Measurements from ENCODE around the gene PLS1. TPM values are rescaled to one million over a fixed set of nuclear protein-coding genes. Genes with fewer than 3 reads are reported as not detected.
A peak's percentile ranks its signal among the peaks of the same experiment; 100 is the strongest.
"Not testable (repeated sequence)": the region's sequence is repeated elsewhere in the genome, so short reads cannot be mapped to it uniquely, and the experiment has no call there.

The PLS1 gene
- total and polyA plus RNA-seq, 7 experiments from 2014 or later, result 1.6 to 6.4 (median 2.5) TPM

GRCh38 chr3:142588703-142589102 is 7.5 kb upstream of the PLS1 start:
- ChIA-PET POLR2A (interaction anchor here (0.6 to 3.1 kb wide), 2 partner anchors 10 to 35 kb away, joined by 3 to 12 read pairs; partner anchors contain the start of gene ATR), CTCF (no interaction called here)
- DNase-seq (no peak), ATAC-seq (no peak)
- no peaks in the 10 kb centered on the region for H3K4me1 ChIP-seq (ENCODE audit: control insufficient read depth in 2 of 2, insufficient read depth in 2 of 2, low read length in 2 of 2)
- Mint-ChIP-seq H3K9me3 (peaks cover 0 to 3% (median 0%) of the 10 kb centered on the region in 11 donors), H3K4me1 (no peaks in the 10 kb centered on the region), H3K27ac (no peak overlapping the region), H3K27me3 (peaks cover 6 to 42% (median 16%) of the 10 kb centered on the region in 5 donors), H3K36me3 (no peaks in the 10 kb centered on the region), H3K4me3 (no peak overlapping the region)
- H3K4me3 ChIP-seq (ENCODE audit: low read length), result no peak overlapping the region
- no peak overlapping the region for H3K27ac ChIP-seq (ENCODE audit: low read depth, low read length)
- H3K9me3 ChIP-seq (ENCODE audit: control insufficient read depth in 2 of 3, low read length in 3 of 3), result no peaks in the 10 kb centered on the region
- intact Hi-C loops (cut with micrococcal nuclease), result loop anchor here in 1 of 2 donors (5.0 kb wide), 1 partner anchor 239 kb away; no protein-coding TSS in a partner anchor
- H3K27me3 ChIP-seq (ENCODE audit: control insufficient read depth in 2 of 2, insufficient read depth in 2 of 2, low read length in 2 of 2), result no peaks in the 10 kb centered on the region
- no peaks in the 10 kb centered on the region for H3K36me3 ChIP-seq (ENCODE audit: control insufficient read depth in 2 of 3, insufficient read depth in 3 of 3, low read length in 3 of 3)

- Mint-ChIP-seq H3K27me3 (peaks cover 0 to 26% (median 10%) of the 10 kb centered on the region in 5 donors), H3K4me1 (peaks cover 0 to 20% (median 12%) of the 10 kb centered on the region in 7 donors)
- H3K9me3 ChIP-seq (ENCODE audit: control insufficient read depth in 2 of 3, low read length in 3 of 3); ATAC-seq; H3K4me1 ChIP-seq (ENCODE audit: control insufficient read depth in 2 of 2, insufficient read depth in 2 of 2, low read length in 2 of 2); H3K4me3 ChIP-seq (ENCODE audit: low read length); H3K9me3 Mint-ChIP-seq; H3K36me3 Mint-ChIP-seq; H3K4me3 Mint-ChIP-seq; H3K27ac ChIP-seq (ENCODE audit: low read depth, low read length); intact Hi-C loops (cut with micrococcal nuclease); H3K27me3 ChIP-seq (ENCODE audit: control insufficient read depth in 2 of 2, insufficient read depth in 2 of 2, low read length in 2 of 2); H3K36me3 ChIP-seq (ENCODE audit: control insufficient read depth in 2 of 3, insufficient read depth in 3 of 3, low read length in 3 of 3); DNase-seq; H3K27ac Mint-ChIP-seq: not testable (repeated sequence)
- ChIA-PET POLR2A (interaction anchor here (1.3 kb wide), 1 partner anchor 14 kb away, joined by 5 read pairs; the partner anchor contains the start of gene ATR), CTCF (interaction anchor here (0.6 to 0.7 kb wide), 2 partner anchors 236 to 404 kb away, joined by 3 to 5 read pairs; no protein-coding TSS in a partner anchor)
Measured at GRCh38 chr3:142592268-142592667, 3.9 kb upstream of the PLS1 start.

GRCh38 chr3:142595141-142595540 is 1.1 kb upstream of the PLS1 start:
- H3K4me3 Mint-ChIP-seq, result peak overlapping the region; percentile 96 to 100 (median 98)
- H3K27me3 ChIP-seq (ENCODE audit: control insufficient read depth in 2 of 2, insufficient read depth in 2 of 2, low read length in 2 of 2), result no peaks in the 10 kb centered on the region
- peaks cover 0 to 3% of the 10 kb centered on the region in 2 donors for H3K4me1 ChIP-seq (ENCODE audit: control insufficient read depth in 2 of 2, insufficient read depth in 2 of 2, low read length in 2 of 2)
- ChIA-PET POLR2A (interaction anchor here (5.0 kb wide), 1 partner anchor 17 kb away, joined by 30 read pairs; the partner anchor contains the start of gene ATR), CTCF (no interaction called here)
- H3K4me1 Mint-ChIP-seq, result peaks cover 0 to 32% (median 20%) of the 10 kb centered on the region in 7 donors
- peaks cover 0 to 3% (median 0%) of the 10 kb centered on the region in 5 donors for H3K36me3 Mint-ChIP-seq
- no peak for ATAC-seq
- H3K27ac ChIP-seq (ENCODE audit: low read depth, low read length), result no peak overlapping the region
- intact Hi-C loops (cut with micrococcal nuclease), result loop anchor here (5.0 kb wide), 3 partner anchors 148 to 1377 kb away; partner anchors contain the start of genes DIPK2A (in 1 of the 2) and XRN1 (in 1 of the 2)
- H3K4me3 ChIP-seq (ENCODE audit: low read length), result peak overlapping the region; percentile 82
- H3K27ac Mint-ChIP-seq, result peak overlapping the region in 3 of 9 donors; percentile 83 to 95 (median 92)
- peaks cover 0 to 8% (median 0%) of the 10 kb centered on the region in 3 experiments for H3K36me3 ChIP-seq (ENCODE audit: control insufficient read depth in 2 of 3, insufficient read depth in 3 of 3, low read length in 3 of 3)
- H3K9me3 ChIP-seq (ENCODE audit: control insufficient read depth in 2 of 3, low read length in 3 of 3), result no peaks in the 10 kb centered on the region
- H3K9me3 Mint-ChIP-seq, result peaks cover 0 to 4% (median 0%) of the 10 kb centered on the region in 11 donors
- DNase-seq, result no peak
- peaks cover 0 to 15% (median 5%) of the 10 kb centered on the region in 5 donors for H3K27me3 Mint-ChIP-seq

- H3K27ac Mint-ChIP-seq, result peak overlapping the region in 6 of 9 donors; percentile 83 to 95 (median 92)
- peak overlapping the region; percentile 82 for H3K4me3 ChIP-seq (ENCODE audit: low read length)
Measured at GRCh38 chr3:142595581-142595950, 627 bp upstream of the PLS1 start.

GRCh38 chr3:142596726-142597088 is 514 bp downstream of the PLS1 start:
- intact Hi-C loops (cut with micrococcal nuclease), result loop anchor here (1.0 to 5.0 kb wide), 7 partner anchors 9 to 1376 kb away; partner anchors contain the start of genes ATR (in 2 of the 2), TRPC1 (in 2 of the 2), DIPK2A (in 1 of the 2) and U2SURP (in 1 of the 2)
- CTCF ChIA-PET, result no interaction called here

More at GRCh38 chr3:142595581-142595950, 627 bp upstream of the PLS1 start:
- ChIA-PET POLR2A (interaction anchor here (5.0 kb wide), 1 partner anchor 18 kb away, joined by 30 read pairs; the partner anchor contains the start of gene ATR), CTCF (interaction anchor here (0.7 kb wide), 1 partner anchor 408 kb away, joined by 3 read pairs; no protein-coding TSS in a partner anchor)
- no peak for ATAC-seq
- Mint-ChIP-seq H3K27me3 (peaks cover 0 to 11% (median under 1%) of the 10 kb centered on the region in 5 donors), H3K36me3 (peaks cover 0 to 6% (median 0%) of the 10 kb centered on the region in 5 donors), H3K4me3 (peak overlapping the region; percentile 96 to 100 (median 98)), H3K9me3 (peaks cover 0 to 4% (median 0%) of the 10 kb centered on the region in 11 donors), H3K4me1 (peaks cover 0 to 32% (median 20%) of the 10 kb centered on the region in 7 donors)
- Histone ChIP-seq H3K27me3 (ENCODE audit: control insufficient read depth in 2 of 2, insufficient read depth in 2 of 2, low read length in 2 of 2) (no peaks in the 10 kb centered on the region), H3K9me3 (ENCODE audit: control insufficient read depth in 2 of 3, low read length in 3 of 3) (no peaks in the 10 kb centered on the region), H3K4me1 (ENCODE audit: control insufficient read depth in 2 of 2, insufficient read depth in 2 of 2, low read length in 2 of 2) (peaks cover 0 to 3% of the 10 kb centered on the region in 2 donors), H3K27ac (ENCODE audit: low read depth, low read length) (peak overlapping the region; percentile 67), H3K36me3 (ENCODE audit: control insufficient read depth in 2 of 3, insufficient read depth in 3 of 3, low read length in 3 of 3) (peaks cover 0 to 8% (median 0%) of the 10 kb centered on the region in 3 experiments)
- no peak for DNase-seq
- intact Hi-C loops (cut with micrococcal nuclease), result loop anchor here (5.0 kb wide), 3 partner anchors 148 to 1377 kb away; partner anchors contain the start of genes DIPK2A (in 1 of the 2) and XRN1 (in 1 of the 2)

GRCh38 chr3:142597906-142598305 is 1.7 kb downstream of the PLS1 start:
- Histone ChIP-seq H3K4me3 (ENCODE audit: low read length) (no peak overlapping the region), H3K27me3 (ENCODE audit: control insufficient read depth in 2 of 2, insufficient read depth in 2 of 2, low read length in 2 of 2) (no peaks in the 10 kb centered on the region), H3K27ac (ENCODE audit: low read depth, low read length) (no peak overlapping the region), H3K4me1 (ENCODE audit: control insufficient read depth in 2 of 2, insufficient read depth in 2 of 2, low read length in 2 of 2) (peaks cover 0 to 3% of the 10 kb centered on the region in 2 donors), H3K36me3 (ENCODE audit: control insufficient read depth in 2 of 3, insufficient read depth in 3 of 3, low read length in 3 of 3) (peaks cover 0 to 8% (median 0%) of the 10 kb centered on the region in 3 experiments), H3K9me3 (ENCODE audit: control insufficient read depth in 2 of 3, low read length in 3 of 3) (no peaks in the 10 kb centered on the region)
- ATAC-seq (no peak), DNase-seq (no peak)
- Mint-ChIP-seq H3K9me3 (peaks cover 0 to 4% (median 0%) of the 10 kb centered on the region in 11 donors), H3K36me3 (peaks cover 0 to 7% (median 0%) of the 10 kb centered on the region in 5 donors), H3K27ac (peak overlapping the region in 1 of 9 donors; percentile 19), H3K27me3 (peaks cover 0 to 6% (median 0%) of the 10 kb centered on the region in 5 donors), H3K4me3 (peak overlapping the region in 9 of 10 donors; percentile 1 to 58 (median 29)), H3K4me1 (peaks cover 0 to 32% (median 20%) of the 10 kb centered on the region in 7 donors)
- ChIA-PET POLR2A (interaction anchor here (0.6 to 5.0 kb wide), 2 partner anchors 20 to 408 kb away, joined by 3 to 30 read pairs; partner anchors contain the start of gene ATR), CTCF (interaction anchor here (0.5 kb wide), 1 partner anchor 1187 kb away, joined by 4 read pairs; no protein-coding TSS in a partner anchor)
- intact Hi-C loops (cut with micrococcal nuclease), result loop anchor here (5.0 kb wide), 3 partner anchors 151 to 1374 kb away; partner anchors contain the start of genes DIPK2A (in 1 of the 2) and XRN1 (in 1 of the 2)

More at GRCh38 chr3:142596726-142597088, 514 bp downstream of the PLS1 start:
- peaks cover 0 to 6% (median 0%) of the 10 kb centered on the region in 5 donors for H3K36me3 Mint-ChIP-seq
- Histone ChIP-seq H3K27ac (ENCODE audit: low read depth, low read length) (peak overlapping the region; percentile 67), H3K27me3 (ENCODE audit: control insufficient read depth in 2 of 2, insufficient read depth in 2 of 2, low read length in 2 of 2) (no peaks in the 10 kb centered on the region), H3K4me1 (ENCODE audit: control insufficient read depth in 2 of 2, insufficient read depth in 2 of 2, low read length in 2 of 2) (peaks cover 0 to 3% of the 10 kb centered on the region in 2 donors), H3K36me3 (ENCODE audit: control insufficient read depth in 2 of 3, insufficient read depth in 3 of 3, low read length in 3 of 3) (peaks cover 0 to 8% (median 0%) of the 10 kb centered on the region in 3 experiments), H3K4me3 (ENCODE audit: low read length) (peak overlapping the region; percentile 82), H3K9me3 (ENCODE audit: control insufficient read depth in 2 of 3, low read length in 3 of 3) (no peaks in the 10 kb centered on the region)
- H3K27ac Mint-ChIP-seq, result peak overlapping the region in 8 of 9 donors; percentile 83 to 95 (median 91)
- POLR2A ChIA-PET, result interaction anchor here (0.6 to 5.0 kb wide), 4 partner anchors 14 to 132 kb away, joined by 3 to 30 read pairs (median 5); partner anchors contain the start of gene ATR
- H3K4me1 Mint-ChIP-seq, result peaks cover 0 to 32% (median 20%) of the 10 kb centered on the region in 7 donors
- H3K27me3 Mint-ChIP-seq, result peaks cover 0 to 11% (median 0%) of the 10 kb centered on the region in 5 donors
- ATAC-seq (peak; percentile 1), DNase-seq (no peak)
- peaks cover 0 to 4% (median 0%) of the 10 kb centered on the region in 11 donors for H3K9me3 Mint-ChIP-seq
- H3K4me3 Mint-ChIP-seq, result peak overlapping the region; percentile 96 to 100 (median 98)

Measured in naive thymus-derived CD4-positive, alpha-beta T cell (primary cell).